Osteoblast (primary cell): ENCODE measurements around the gene USP46. TPM values are rescaled to one million over a fixed set of nuclear protein-coding genes. Genes with fewer than 3 reads are reported as not detected.
A peak's percentile ranks its signal among the peaks of the same experiment; 100 is the strongest.

Experiments
- DNase-seq: peaks from one replicate; pipeline ENCODE4 v3.0.0; 2011; ENCODE audit warnings: low spot score, mixed read lengths; ENCODE audit not compliant: insufficient read length; ENCODE audit errors: missing footprints
- H2AFZ ChIP-seq: 2 replicates; pipeline ENCODE4 v1.6.0; 2011; ENCODE audit warnings: mild to moderate bottlenecking, low read length
- H3K27ac ChIP-seq: 2 replicates; pipeline ENCODE4 v1.5.1; 2011; ENCODE audit warnings: mild to moderate bottlenecking, low read depth, low read length, moderate library complexity
- H3K27me3 ChIP-seq: 2 replicates; pipeline ENCODE4 v1.6.0; 2012; ENCODE audit warnings: mild to moderate bottlenecking, control low read depth, inconsistent platforms, low read length, moderate library complexity; ENCODE audit not compliant: insufficient read depth
- H3K36me3 ChIP-seq: 2 replicates; pipeline ENCODE4 v1.5.1; 2011; ENCODE audit warnings: mild to moderate bottlenecking, low read length, control low read depth, moderate library complexity; ENCODE audit not compliant: insufficient read depth
- H3K4me1 ChIP-seq: 2 replicates; pipeline ENCODE4 v1.5.1; 2011; ENCODE audit warnings: mild to moderate bottlenecking, low read length, control low read depth, moderate library complexity; ENCODE audit not compliant: insufficient read depth
- H3K4me2 ChIP-seq: 2 replicates; pipeline ENCODE4 v1.6.0; 2011; ENCODE audit warnings: mild to moderate bottlenecking, low read length; ENCODE audit not compliant: insufficient read depth
- H3K4me3 ChIP-seq: fragments of 200-600 bp; sonication (generic); 3 replicates; pipeline ENCODE4 v1.5.1; 2012; ENCODE audit warnings: mild to moderate bottlenecking, low read length, inconsistent platforms; ENCODE audit not compliant: insufficient read depth
- H3K79me2 ChIP-seq: 2 replicates; pipeline ENCODE4 v1.6.0; 2012; ENCODE audit warnings: mild to moderate bottlenecking, low read length, control low read depth, inconsistent platforms; ENCODE audit not compliant: insufficient read depth
- H3K9me3 ChIP-seq: 2 replicates; pipeline ENCODE4 v1.5.1; 2011; ENCODE audit warnings: low read depth, low read length, control low read depth
- H4K20me1 ChIP-seq: 2 replicates; pipeline ENCODE4 v1.6.0; 2012; ENCODE audit warnings: mild to moderate bottlenecking, low read length, control low read depth; ENCODE audit not compliant: insufficient read depth
- CTCF ChIP-seq: IDR thresholded peaks from 2 replicates; pipeline ENCODE4 v1.5.1; 2011; ENCODE audit warnings: mild to moderate bottlenecking, low read depth, low read length, moderate library complexity; ENCODE audit errors: extremely low read depth
- total RNA-seq: library from RNA; depleted of rRNA; stranded (reverse); fragments of >200 nt; gene quantifications from 2 replicates; pipeline ENCODE4 v1.2.3, GENCODE V29; 2012

The USP46 gene
- total RNA-seq, 1 donor, result 12.7 TPM

DNA sequence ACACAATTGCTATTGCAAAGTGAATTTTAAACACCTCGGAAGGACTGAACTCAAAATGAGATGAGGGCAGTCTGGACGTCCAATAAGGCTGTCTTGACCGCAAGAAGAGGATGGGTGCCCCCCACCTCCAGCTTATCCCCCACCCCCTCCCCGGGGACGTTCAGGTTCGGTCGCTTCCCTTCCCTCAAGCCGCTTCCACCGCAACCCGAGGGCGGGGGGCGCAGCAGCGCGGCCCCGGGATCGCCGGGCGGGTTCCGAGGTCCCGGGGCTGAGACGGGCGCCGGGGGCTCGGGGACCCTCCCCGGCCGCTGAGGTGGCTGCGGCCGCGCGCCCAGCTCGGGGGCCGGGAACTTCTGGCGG lies 480 bp downstream of the USP46 start:
- peaks cover 25% of the 10 kb centered on the region for H3K79me2 ChIP-seq

DNA sequence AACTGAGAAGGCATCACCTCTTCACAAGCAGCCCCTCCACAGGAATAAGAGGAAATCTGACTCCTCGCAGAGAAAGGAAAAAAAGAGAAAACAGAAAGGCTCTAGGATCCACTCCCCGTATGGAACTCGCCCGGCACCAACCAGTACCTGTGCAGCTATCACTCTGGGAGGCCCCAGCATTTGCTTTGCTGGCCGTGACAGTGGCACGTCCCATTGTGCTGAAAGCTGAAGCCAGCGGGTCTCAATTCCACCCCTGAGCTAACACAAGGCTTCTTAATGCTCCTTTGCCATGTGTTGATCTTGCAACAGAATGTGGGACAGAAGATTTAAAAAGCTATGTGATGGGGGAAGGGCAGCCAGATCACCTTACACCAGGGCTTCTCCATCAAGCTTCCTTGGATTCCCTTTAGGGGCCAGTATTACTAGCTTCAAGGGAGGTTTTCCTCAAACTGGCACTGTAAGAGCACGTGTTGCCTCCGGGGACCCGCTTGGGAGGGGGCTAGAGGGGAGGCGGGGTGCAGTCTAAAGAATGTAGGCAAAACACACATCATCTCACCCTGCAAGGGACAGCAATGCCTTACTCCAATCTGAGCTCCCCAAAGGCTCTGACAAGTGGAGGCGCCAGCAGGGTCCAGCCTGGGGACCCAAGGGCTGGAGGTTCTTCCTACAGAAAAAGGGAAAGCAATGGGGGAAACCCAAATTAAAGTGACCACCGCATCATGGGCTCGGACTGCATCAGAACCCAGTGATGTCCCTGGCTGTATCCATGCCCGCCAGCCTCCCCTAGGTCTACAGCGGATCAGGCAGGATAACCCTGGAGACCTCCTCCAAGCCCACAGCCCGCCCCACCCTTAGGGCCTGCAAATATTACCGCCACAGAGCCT lies 1.2 kb downstream of the USP46 start:
- peaks cover 30% of the 10 kb centered on the region for H3K79me2 ChIP-seq
- no peaks in the 10 kb centered on the region for H3K36me3 ChIP-seq
- H3K9me3 ChIP-seq, result no peaks in the 10 kb centered on the region
- peak overlapping the region; percentile 92 for H2AFZ ChIP-seq
- peak; percentile 64 for DNase-seq
- peak overlapping the region; percentile 88 for H3K4me3 ChIP-seq
- H3K4me1 ChIP-seq, result peaks cover 9% of the 10 kb centered on the region
- H4K20me1 ChIP-seq, result peaks cover 6% of the 10 kb centered on the region
- peak overlapping the region; percentile 86 for H3K4me2 ChIP-seq
- no peak for TF ChIP-seq CTCF
- no peaks in the 10 kb centered on the region for H3K27me3 ChIP-seq
- no peak overlapping the region for H3K27ac ChIP-seq

More for the DNA sequence above, 480 bp downstream of the USP46 start:
- Histone ChIP-seq H3K4me3 (peak overlapping the region; percentile 88), H3K27me3 (no peaks in the 10 kb centered on the region), H3K36me3 (no peaks in the 10 kb centered on the region), H2AFZ (peak overlapping the region; percentile 92), H4K20me1 (peaks cover 6% of the 10 kb centered on the region), H3K27ac (peak overlapping the region; percentile 31), H3K9me3 (no peaks in the 10 kb centered on the region), H3K4me2 (peak overlapping the region; percentile 86), H3K4me1 (peaks cover 9% of the 10 kb centered on the region)
- DNase-seq, result no peak
- no peak for TF ChIP-seq CTCF

DNA sequence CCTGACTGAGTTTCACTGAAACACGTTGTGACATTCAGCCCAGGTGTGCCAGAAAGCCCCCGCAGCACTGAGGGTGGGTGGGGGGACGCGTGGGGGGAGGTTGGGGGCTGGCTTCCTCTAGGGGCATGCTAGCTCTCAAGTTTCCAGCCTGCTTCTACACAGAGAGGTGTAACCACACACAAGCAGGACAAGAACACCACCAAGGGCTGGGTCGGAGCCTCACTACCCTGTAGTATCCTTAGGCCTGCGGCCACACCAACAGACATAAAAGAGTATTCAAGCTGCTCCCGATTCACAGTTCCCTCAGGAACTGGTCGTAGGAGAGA lies 1.8 kb downstream of the USP46 start:
- no peak for TF ChIP-seq CTCF
- Histone ChIP-seq H2AFZ (no peak overlapping the region), H3K36me3 (no peaks in the 10 kb centered on the region), H3K9me3 (no peaks in the 10 kb centered on the region), H3K79me2 (peaks cover 32% of the 10 kb centered on the region), H3K27ac (no peak overlapping the region), H3K4me2 (peak overlapping the region; percentile 86), H3K4me3 (no peak overlapping the region), H4K20me1 (peaks cover 6% of the 10 kb centered on the region), H3K27me3 (no peaks in the 10 kb centered on the region), H3K4me1 (peaks cover 9% of the 10 kb centered on the region)
- DNase-seq, result peak; percentile 35

GRCh38 chr4:52655506-52655905 lies 3.6 kb downstream of the USP46 start:
- no peak for TF ChIP-seq CTCF
- peaks cover 9% of the 10 kb centered on the region for H3K4me1 ChIP-seq
- DNase-seq, result peak; percentile 22
- no peaks in the 10 kb centered on the region for H3K9me3 ChIP-seq
- H4K20me1 ChIP-seq, result peaks cover 9% of the 10 kb centered on the region
- no peak overlapping the region for H3K4me2 ChIP-seq
- H2AFZ ChIP-seq, result no peak overlapping the region
- H3K27ac ChIP-seq, result no peak overlapping the region
- no peaks in the 10 kb centered on the region for H3K27me3 ChIP-seq
- H3K79me2 ChIP-seq, result peaks cover 43% of the 10 kb centered on the region
- no peaks in the 10 kb centered on the region for H3K36me3 ChIP-seq
- H3K4me3 ChIP-seq, result no peak overlapping the region
